Measurements from ENCODE around the gene KIF26B. TPM values are rescaled to one million over a fixed set of nuclear protein-coding genes. Genes with fewer than 3 reads are reported as not detected.

The KIF26B gene
- total RNA-seq, 2 experiments from 2014 or later: not detected

DNA sequence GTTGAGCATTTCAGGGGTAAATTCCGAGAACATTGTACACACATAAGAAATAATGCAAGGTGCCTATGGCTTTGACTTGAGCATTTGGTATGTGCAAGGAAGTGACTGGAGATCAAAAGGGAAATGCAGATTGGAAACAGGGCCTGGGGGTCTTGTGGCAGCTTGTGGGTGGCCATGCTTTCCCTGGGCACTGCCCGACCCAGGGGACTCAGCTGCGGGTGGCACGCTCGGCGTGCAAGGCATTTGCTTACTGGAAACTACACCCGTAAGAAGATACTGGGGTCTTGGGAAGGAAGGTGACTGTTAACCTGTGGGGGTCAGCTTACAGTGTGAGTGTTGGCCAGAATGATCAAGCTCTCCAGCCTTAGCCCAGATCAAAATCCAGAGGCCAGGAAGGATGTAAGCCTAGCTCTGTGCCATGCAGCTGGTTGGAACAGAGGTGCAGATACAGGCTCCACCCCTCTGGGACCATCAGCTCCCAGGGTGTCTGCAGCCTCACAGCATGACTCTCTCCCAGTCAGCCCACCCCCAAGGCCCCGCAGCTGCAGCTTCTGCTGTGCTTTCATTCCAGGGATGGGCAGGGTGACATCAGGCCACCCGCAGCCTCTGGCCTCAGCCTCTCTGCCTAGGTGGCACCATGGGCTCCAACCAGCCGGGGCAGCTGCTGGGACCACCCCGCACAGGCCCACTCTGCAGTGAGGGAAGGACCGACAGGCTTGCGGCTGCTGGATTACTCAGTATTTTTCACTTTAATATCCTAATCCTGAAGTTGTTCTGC is 55.1 kb downstream of the KIF26B start:
- ChIA-PET POLR2A (no interaction called here), CTCF (no interaction called here)
- no peaks in the 10 kb centered on the region for H3K36me3 Mint-ChIP-seq (ENCODE audit: low read depth)
- peaks cover 25% of the 10 kb centered on the region for H3K9me3 Mint-ChIP-seq
- H3K4me1 Mint-ChIP-seq: no peaks in the 10 kb centered on the region
- no peak overlapping the region for H3K27ac Mint-ChIP-seq
- H3K4me3 Mint-ChIP-seq: no peak overlapping the region
- no peaks in the 10 kb centered on the region for H3K27me3 Mint-ChIP-seq
- DNase-seq: no peak

DNA sequence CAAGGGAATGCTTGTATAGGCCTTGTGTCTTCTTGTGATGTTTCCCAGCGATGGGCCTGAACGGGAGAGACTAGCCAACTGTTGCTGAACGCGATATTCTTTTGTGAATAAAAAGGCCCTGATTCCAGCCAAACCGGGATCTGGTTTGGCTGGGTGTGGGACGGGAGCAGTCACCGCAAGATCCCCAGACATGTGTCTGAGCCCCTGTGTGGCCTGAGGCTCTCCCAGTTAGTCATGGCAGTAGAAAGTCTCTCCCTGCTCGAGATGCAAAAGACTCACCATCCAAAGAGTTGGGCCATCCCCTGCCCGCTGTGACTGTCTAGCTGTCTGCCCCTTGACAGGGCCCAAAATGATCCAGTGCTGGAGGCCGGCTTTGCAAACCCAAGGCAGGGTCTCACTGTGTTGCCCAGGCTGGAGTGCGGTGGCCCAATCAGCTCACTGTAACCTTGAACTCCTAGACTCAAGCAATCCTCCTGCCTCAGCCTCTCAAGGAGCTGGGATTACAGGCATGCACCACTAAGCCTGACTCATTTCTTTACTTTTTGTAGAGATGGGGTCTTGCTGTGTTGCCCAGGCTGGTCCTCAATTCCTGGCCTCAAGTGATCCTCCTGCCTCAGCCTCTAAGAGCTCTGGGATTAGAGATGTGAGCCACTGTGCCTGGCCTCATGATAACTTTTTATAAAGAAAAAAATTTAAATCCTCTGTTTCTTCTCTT is 56.4 kb downstream of the KIF26B start:
- Mint-ChIP-seq H3K4me3 (no peak overlapping the region), H3K4me1 (no peaks in the 10 kb centered on the region), H3K36me3 (ENCODE audit: low read depth) (no peaks in the 10 kb centered on the region), H3K9me3 (peaks cover 23% of the 10 kb centered on the region), H3K27me3 (no peaks in the 10 kb centered on the region), H3K27ac (no peak overlapping the region)
- ChIA-PET CTCF (no interaction called here), POLR2A (no interaction called here)
- no peak for DNase-seq

DNA sequence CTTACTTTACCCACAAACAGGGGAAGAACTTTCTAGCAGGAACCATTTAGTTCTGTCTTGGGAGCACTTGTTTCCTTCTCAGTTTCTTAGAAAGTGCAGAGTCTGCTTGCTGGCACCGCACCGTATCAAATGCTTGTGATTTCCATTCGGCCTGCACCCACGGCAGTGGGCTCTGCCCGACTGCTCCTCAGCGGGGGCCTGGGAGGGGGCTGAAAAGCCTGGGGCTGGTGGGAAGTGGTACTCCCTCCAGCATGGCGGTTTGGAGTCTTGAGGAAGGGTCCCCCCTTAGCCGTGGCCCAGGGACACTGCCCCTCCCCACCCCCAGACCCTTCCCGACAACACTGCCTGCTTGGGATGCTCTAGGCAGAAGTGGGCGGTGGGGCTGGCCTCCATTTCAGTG is 57.0 kb downstream of the KIF26B start:
- H3K27ac Mint-ChIP-seq: no peak overlapping the region
- H3K4me3 Mint-ChIP-seq: no peak overlapping the region
- CTCF ChIA-PET: no interaction called here
- no peaks in the 10 kb centered on the region for H3K36me3 Mint-ChIP-seq (ENCODE audit: low read depth)
- POLR2A ChIA-PET: no interaction called here
- no peak for DNase-seq
- H3K4me1 Mint-ChIP-seq: no peaks in the 10 kb centered on the region
- no peaks in the 10 kb centered on the region for H3K27me3 Mint-ChIP-seq
- H3K9me3 Mint-ChIP-seq: peaks cover 19% of the 10 kb centered on the region

DNA sequence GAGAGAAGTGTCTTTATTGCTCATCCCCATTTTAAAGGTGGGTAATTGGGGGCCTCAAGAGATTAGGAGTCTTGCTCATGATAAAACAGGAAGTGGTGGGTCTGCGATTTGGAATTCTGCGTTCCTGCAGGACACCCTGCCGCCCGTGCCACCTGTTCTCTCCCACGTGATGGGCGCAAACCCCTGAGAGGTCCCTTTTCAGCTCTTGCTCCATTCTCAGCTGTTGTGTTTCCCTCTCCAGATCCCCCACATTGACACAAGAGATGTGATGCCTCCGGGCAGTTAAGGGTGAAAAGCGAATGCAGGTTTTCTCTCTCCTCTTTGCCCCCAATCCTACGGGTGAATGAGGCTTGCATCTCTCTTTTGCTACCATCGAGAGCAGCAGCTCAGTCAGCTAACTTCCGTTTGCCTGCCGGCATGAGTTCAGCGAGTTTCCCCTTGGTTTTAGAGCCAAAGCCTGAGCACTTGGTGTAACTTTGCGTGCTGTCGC is 57.5 kb downstream of the KIF26B start:
- H3K27me3 Mint-ChIP-seq: no peaks in the 10 kb centered on the region
- POLR2A ChIA-PET: no interaction called here
- H3K27ac Mint-ChIP-seq: no peak overlapping the region
- no peak for DNase-seq
- no peaks in the 10 kb centered on the region for H3K4me1 Mint-ChIP-seq
- no peak overlapping the region for H3K4me3 Mint-ChIP-seq
- CTCF ChIA-PET: no interaction called here
- H3K9me3 Mint-ChIP-seq: peaks cover 14% of the 10 kb centered on the region
- no peaks in the 10 kb centered on the region for H3K36me3 Mint-ChIP-seq (ENCODE audit: low read depth)

DNA sequence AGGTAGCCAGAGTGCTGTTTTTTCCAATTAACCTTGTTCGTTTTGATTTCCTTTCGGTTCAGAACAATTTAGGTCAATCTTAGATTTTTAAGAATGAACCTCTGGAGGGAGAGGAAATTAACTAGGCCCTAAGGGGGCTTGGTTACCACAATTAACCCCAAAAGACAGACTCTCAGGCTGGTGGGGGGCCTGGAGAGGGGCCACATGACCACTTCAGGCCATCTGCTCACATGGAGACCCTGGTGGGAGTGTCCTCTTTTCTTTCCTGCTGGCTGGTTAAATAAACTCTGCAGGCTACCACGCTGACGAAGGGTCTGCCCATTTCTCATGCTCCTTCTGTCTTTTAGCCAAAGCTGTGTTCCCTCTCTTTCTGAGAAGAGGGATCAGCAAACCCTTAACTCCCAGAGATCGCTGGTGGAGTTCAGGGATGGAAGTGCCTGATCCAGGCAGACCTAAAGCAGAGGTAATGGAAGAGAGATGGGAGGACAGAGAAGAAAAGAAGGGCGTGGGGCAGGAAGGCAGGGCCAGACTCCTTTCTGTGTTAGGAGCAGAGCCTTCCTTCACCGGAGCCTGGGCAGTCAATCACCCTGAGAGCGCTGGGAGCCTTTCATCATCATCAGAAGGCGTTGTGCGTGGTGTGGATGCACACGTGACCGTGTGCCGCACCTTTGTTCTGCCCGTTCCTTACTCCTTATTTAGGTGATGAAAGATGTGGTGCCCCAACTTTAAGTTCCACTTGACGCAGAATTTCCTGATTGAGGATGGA is 58.5 kb downstream of the KIF26B start:
- H3K4me1 Mint-ChIP-seq: no peaks in the 10 kb centered on the region
- ChIA-PET CTCF (no interaction called here), POLR2A (no interaction called here)
- no peaks in the 10 kb centered on the region for H3K36me3 Mint-ChIP-seq (ENCODE audit: low read depth)
- no peak for DNase-seq
- no peaks in the 10 kb centered on the region for H3K27me3 Mint-ChIP-seq
- peaks cover 6% of the 10 kb centered on the region for H3K9me3 Mint-ChIP-seq
- H3K27ac Mint-ChIP-seq: no peak overlapping the region
- no peak overlapping the region for H3K4me3 Mint-ChIP-seq

DNA sequence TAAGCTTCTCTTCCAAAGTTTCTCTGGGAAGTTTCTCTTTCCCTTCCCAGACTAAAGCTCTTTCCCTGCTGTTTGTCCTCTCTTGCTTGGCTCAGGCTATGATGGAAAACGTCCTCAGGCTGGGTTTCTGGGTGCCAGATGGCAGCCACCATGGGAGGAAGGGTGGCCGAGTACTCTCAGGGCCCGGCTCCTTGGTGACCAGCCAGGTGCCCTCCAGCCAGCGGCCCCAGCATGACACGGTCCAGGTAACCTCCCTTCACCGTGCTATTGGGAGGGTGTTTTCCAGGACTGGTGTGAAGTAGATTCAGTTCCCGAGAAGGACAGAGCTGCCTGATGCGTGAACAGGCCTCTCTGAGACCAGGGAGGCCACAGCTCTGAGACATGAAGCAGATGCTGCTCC is 60.3 kb downstream of the KIF26B start:
- Mint-ChIP-seq H3K27ac (no peak overlapping the region), H3K36me3 (ENCODE audit: low read depth) (no peaks in the 10 kb centered on the region), H3K27me3 (no peaks in the 10 kb centered on the region), H3K4me1 (no peaks in the 10 kb centered on the region), H3K9me3 (peaks cover 2% of the 10 kb centered on the region), H3K4me3 (no peak overlapping the region)
- no peak for DNase-seq
- CTCF ChIA-PET: no interaction called here
- POLR2A ChIA-PET: no interaction called here

DNA sequence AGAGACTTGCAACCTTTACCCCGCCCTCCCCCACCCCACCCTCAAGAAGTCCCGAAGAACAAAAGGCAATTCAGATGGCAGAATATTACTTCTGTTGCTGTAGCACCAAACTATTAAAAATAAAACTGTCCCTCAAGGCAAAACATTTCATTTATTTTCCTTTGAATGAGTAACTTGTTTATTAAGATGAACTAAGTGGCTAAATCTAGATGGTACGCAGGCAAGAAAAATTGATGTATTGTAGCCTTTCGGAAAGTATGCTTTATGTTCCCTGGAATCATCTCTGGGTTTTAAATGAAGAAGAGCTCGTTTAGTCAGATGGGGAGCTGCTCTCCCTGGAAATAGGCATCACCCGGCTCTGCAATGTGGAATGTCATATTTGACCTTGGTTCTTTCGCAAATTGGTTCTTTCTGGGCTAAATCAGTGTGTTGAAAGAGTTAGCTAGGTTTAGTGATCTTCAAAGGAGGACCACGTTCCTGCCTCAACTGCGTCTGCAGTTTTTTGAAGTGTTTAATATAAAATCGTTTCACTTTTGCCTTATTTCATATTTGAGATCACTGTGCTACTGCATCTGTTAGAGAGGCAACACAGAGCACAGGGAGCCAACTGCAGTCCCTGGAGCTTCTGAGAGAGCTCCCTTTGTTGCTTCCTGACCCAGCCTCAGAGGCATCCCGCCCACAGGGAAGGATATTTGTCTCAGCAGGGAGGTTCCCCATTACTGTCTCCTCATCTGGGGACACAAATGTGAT is 61.8 kb downstream of the KIF26B start:
- no peak overlapping the region for H3K4me3 Mint-ChIP-seq
- H3K9me3 Mint-ChIP-seq: no peaks in the 10 kb centered on the region
- DNase-seq: no peak
- H3K27ac Mint-ChIP-seq: no peak overlapping the region
- H3K27me3 Mint-ChIP-seq: no peaks in the 10 kb centered on the region
- ChIA-PET POLR2A (no interaction called here), CTCF (interaction anchor here (0.7 kb wide), 1 partner anchor 59 kb away, joined by 3 read pairs; no protein-coding TSS in a partner anchor)
- no peaks in the 10 kb centered on the region for H3K4me1 Mint-ChIP-seq
- no peaks in the 10 kb centered on the region for H3K36me3 Mint-ChIP-seq (ENCODE audit: low read depth)

DNA sequence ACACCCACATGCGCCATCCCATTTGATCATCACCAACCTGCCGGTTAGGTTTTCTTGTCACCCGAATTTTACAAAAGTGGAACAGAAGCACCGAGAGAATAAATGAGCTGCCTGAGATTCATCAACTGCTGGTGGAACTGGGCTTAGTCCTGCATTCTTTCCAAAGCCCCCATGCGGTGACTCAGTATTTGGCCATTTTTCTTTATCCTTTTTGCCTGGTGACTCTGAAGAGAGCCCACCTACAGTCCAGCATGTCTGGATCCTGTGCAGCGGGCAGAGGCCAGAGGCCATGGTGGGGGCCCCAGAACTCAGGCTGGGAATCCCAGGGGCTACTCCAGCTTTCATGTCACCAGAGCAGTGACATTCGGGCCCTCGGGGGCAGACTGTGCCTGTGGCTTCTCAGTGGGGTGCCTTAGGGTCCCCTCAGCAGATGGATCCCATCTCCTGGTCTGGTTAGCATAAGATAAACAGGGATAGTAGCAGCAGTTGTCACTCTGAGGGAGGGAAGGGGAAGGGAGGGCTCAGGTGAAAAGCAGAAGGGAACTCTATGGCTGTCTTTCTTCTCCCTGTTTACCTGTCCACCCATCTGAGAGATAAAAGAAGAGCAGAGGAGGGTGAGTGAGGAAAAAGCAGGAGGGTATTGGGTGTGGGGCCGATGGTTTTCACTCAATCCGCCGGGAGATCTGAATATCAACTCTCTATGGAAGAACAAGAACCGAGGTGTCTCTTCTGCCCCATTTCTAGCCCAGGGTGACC is 63.2 kb downstream of the KIF26B start:
- Mint-ChIP-seq H3K4me1 (no peaks in the 10 kb centered on the region), H3K27ac (no peak overlapping the region), H3K9me3 (no peaks in the 10 kb centered on the region), H3K4me3 (no peak overlapping the region), H3K27me3 (no peaks in the 10 kb centered on the region), H3K36me3 (ENCODE audit: low read depth) (no peaks in the 10 kb centered on the region)
- DNase-seq: no peak
- ChIA-PET CTCF (no interaction called here), POLR2A (no interaction called here)

DNA sequence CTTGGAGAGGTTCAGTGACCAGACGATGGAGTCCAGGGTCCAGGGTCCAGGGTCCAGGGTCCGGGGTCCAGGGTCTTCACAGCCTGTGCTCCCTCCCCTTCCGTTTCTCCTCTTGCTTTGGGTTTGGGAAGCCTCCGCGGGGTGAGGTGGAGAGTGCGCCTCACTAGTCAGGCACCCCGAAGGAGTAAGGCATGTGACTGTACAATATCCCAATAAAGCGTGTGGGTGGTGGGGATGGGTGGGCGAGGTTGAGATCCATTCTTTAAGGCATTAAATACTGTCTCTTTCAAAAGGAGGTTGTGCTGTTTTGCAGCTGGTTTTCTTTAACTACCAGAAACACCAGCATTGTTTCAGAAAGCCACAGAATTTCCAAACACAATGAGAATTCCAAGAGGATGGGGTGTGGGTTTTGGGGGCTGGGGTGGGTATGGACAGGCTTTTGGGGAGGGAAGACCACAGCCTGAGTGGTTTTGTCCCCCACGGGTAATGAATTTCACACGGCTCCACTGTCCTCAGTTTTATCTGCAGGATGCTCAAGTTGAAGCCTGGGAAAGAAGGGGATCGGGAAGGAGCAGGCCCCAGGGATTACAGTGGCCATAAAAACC is 65.7 kb downstream of the KIF26B start:
- no peak overlapping the region for H3K4me3 Mint-ChIP-seq
- H3K9me3 Mint-ChIP-seq: no peaks in the 10 kb centered on the region
- POLR2A ChIA-PET: no interaction called here
- no peaks in the 10 kb centered on the region for H3K4me1 Mint-ChIP-seq
- no peaks in the 10 kb centered on the region for H3K36me3 Mint-ChIP-seq (ENCODE audit: low read depth)
- CTCF ChIA-PET: interaction anchor here (0.7 kb wide), 1 partner anchor 51 kb away, joined by 3 read pairs; no protein-coding TSS in a partner anchor
- no peak for DNase-seq
- no peaks in the 10 kb centered on the region for H3K27me3 Mint-ChIP-seq
- H3K27ac Mint-ChIP-seq: no peak overlapping the region

DNA sequence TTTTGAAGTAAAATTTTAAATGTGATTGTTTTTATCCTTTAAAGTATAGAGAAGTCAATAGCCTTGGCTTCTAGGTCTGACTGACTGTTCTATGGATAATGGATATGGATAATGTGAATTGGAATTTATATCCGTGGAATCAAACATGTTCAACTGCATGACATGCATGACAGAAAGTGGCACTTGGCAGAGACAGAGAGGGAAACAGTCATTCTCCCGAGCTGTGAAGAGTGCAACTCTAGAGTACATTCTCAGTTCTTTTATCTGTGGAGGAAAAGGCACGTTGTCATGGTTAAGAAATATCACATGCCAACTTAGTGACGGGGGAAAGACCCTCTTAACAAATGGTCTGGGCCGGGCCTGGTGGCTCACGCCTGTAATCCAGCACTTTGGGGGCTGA is 67.0 kb downstream of the KIF26B start:
- DNase-seq: no peak
- H3K9me3 Mint-ChIP-seq: no peaks in the 10 kb centered on the region
- POLR2A ChIA-PET: no interaction called here
- CTCF ChIA-PET: no interaction called here
- H3K36me3 Mint-ChIP-seq (ENCODE audit: low read depth): no peaks in the 10 kb centered on the region
- H3K4me1 Mint-ChIP-seq: no peaks in the 10 kb centered on the region
- H3K27ac Mint-ChIP-seq: no peak overlapping the region
- no peak overlapping the region for H3K4me3 Mint-ChIP-seq
- no peaks in the 10 kb centered on the region for H3K27me3 Mint-ChIP-seq

DNA sequence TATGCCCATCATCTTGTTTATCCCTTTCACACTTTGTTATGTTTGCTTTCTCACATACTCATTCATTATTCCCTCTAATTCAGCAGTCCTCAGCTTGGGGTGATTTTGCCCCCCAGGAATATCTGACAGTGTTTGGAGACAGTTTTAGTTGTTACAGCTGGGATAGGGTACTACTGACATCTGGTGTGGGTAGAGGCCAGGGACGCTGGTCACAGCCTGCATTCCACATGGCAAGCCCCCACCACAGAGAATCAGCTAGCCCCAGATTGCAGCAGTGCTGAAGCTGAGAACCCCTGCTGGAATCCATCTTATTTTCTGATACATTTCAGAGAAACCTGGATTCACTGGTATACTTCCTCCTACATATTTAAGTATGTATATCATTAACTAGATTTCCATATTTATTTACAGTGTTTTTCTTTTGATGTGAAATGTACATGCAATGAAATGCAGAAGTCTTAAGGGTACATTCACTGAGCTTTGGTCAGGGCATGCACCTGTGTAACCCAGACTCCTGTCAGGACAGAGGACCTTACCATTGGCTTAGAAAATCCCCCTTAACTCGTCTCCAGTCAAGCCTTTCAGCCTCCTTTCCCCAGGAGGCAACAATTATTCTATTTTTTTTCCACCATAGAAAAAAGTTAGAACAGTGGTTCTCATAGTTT is 68.3 kb downstream of the KIF26B start:
- Mint-ChIP-seq H3K27me3 (no peaks in the 10 kb centered on the region), H3K4me3 (no peak overlapping the region), H3K36me3 (ENCODE audit: low read depth) (no peaks in the 10 kb centered on the region), H3K9me3 (no peaks in the 10 kb centered on the region), H3K27ac (no peak overlapping the region), H3K4me1 (no peaks in the 10 kb centered on the region)
- no peak for DNase-seq
- ChIA-PET CTCF (no interaction called here), POLR2A (no interaction called here)

Measured in activated CD4-positive, alpha-beta memory T cell treated with anti-CD3 and anti-CD28 coated beads, Interleukin-2, amount 10 ng/mL, durations not matched to agents 7 days and 5 days (primary cell).